Measurements from ENCODE around the gene MCF2L.

- TF ChIP-seq CTCF (IDR thresholded peaks at IDR 0.05) (no peak), POLR2A (IDR thresholded peaks at IDR 0.05) (no peak)
Observed at GRCh38 chr13:113084943-113085540, 116.0 kb downstream of the MCF2L start.
